ENCODE measurements around the gene CD300LF. TPM values are rescaled to one million over a fixed set of nuclear protein-coding genes. Genes with fewer than 3 reads are reported as not detected.
A peak's percentile ranks its signal among the peaks of the same experiment; 100 is the strongest.

The CD300LF gene
- polyA plus RNA-seq, 1 donor (not counting 4 experiments of a cell fraction or from before 2014, with no cell fraction given), result not detected

DNA sequence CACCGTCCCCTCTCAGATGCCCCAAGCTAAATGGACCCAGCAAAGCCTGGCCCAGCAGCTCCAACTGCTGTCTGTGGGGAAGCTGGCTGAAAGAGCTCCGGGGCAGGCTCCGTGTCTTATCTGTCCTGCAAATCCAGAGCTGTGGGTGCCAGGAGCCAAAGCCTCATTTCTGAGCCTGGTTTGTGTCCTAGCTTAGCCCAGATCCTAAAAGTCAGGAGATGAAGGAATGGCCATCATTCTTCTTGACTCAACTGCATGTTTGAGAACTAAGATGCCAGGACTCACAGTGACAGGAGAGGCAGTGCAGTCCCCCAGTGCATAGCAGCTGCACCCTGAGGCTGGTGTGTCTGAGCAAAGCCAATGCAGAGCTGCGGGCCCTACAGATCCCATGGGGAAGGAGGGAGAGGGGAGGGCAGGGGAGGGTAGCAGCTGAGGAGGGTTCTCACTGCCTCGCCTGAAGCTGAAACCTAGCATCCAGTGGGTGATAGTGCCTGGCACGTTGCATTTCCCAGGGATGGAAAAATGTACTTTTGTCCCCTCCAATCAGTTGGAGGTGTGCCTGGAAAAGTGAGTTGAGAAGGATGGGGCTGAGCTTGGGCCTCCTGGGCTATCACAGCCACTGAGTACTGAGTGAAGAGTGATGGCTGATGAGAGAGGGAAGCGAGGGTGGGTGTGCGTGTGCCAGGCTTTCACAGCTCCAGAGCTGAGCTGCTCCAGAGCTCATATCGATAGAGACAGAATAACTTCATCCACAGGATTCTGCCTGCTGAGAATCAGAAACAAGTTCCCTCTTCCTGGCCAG, 64.7 kb downstream of the CD300LF start:
- FAIRE-seq (no peak), DNase-seq (ENCODE audit: low read depth, low spot score) (no peak)
- H3K4me3 ChIP-seq (ENCODE audit: control insufficient read depth in 2 of 3, extremely low read depth in 1 of 3, insufficient read depth in 2 of 3, low read depth in 1 of 3, low read length in 3 of 3), result no peak overlapping the region
- H4K20me1 ChIP-seq (ENCODE audit: control insufficient read depth, extremely low read depth, insufficient read depth, low read length), result no peaks in the 10 kb centered on the region
- H2AFZ ChIP-seq (ENCODE audit: control insufficient read depth, low read length), result no peak overlapping the region
- H3K9ac ChIP-seq (ENCODE audit: control insufficient read depth, extremely low read depth, insufficient read depth, low read length), result no peak overlapping the region
- H3K27ac ChIP-seq (ENCODE audit: control insufficient read depth, insufficient read depth, low read length), result no peak overlapping the region
- H3K79me2 ChIP-seq (ENCODE audit: control insufficient read depth, insufficient read depth, low read length), result no peaks in the 10 kb centered on the region
- H3K27me3 ChIP-seq (ENCODE audit: control insufficient read depth, extremely low read depth, insufficient read depth, low read length), result peaks cover 14% of the 10 kb centered on the region
- no peaks in the 10 kb centered on the region for H3K9me1 ChIP-seq (ENCODE audit: control insufficient read depth, extremely low read depth, insufficient read depth, low read length)
- H3K9me3 ChIP-seq (ENCODE audit: control insufficient read depth, low read depth, low read length), result no peaks in the 10 kb centered on the region
- no peaks in the 10 kb centered on the region for H3K36me3 ChIP-seq (ENCODE audit: control insufficient read depth in 2 of 2, extremely low read depth in 1 of 2, insufficient read depth in 2 of 2, low read length in 2 of 2)
- no peak overlapping the region for H3K4me2 ChIP-seq (ENCODE audit: control insufficient read depth, extremely low read depth, insufficient read depth, low read depth, low read length)
- no peaks in the 10 kb centered on the region for H3K4me1 ChIP-seq (ENCODE audit: control insufficient read depth, extremely low read depth, insufficient read depth, low read length)
- dilution Hi-C loops (cut with MboI; ENCODE audit: extremely low pct_ligation_motif_present, low sequenced_read_pairs), result no loop called here
- TF ChIP-seq EZH2 (IDR thresholded peaks at IDR 0.05; ENCODE audit: low read length) (no peak), CTCF (optimal IDR thresholded peaks at IDR 0.05 in 1 of 3, IDR thresholded peaks at IDR 0.05 in 1 of 3, conservative IDR thresholded peaks at IDR 0.05 in 1 of 3; ENCODE audit: extremely low read depth in 1 of 3, insufficient read depth in 2 of 3, low read length in 3 of 3) (no peak)

DNA sequence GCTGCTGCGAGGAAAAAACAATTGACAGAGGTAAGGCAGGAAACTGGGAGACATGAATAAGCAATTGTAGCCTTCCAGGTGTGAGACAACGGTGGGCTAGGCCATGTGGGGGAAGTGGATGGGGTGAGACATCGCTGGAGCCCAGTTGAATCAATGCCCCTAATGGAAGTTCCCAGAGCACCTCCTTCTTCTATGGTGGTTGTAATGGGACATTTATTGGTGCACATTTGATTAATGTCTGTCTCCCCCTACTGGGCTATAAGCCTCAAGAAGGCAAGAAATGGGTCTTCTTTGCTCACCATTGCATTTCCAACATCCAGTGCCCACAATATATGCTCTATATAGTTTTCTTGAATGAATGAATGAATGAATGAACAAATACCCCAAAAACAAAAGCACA, 66.5 kb downstream of the CD300LF start:
- DNase-seq (ENCODE audit: low read depth, low spot score) (no peak), FAIRE-seq (no peak)
- Histone ChIP-seq H3K27me3 (ENCODE audit: control insufficient read depth, extremely low read depth, insufficient read depth, low read length) (peaks cover 12% of the 10 kb centered on the region), H4K20me1 (ENCODE audit: control insufficient read depth, extremely low read depth, insufficient read depth, low read length) (no peaks in the 10 kb centered on the region), H3K9me3 (ENCODE audit: control insufficient read depth, low read depth, low read length) (no peaks in the 10 kb centered on the region), H3K9me1 (ENCODE audit: control insufficient read depth, extremely low read depth, insufficient read depth, low read length) (no peaks in the 10 kb centered on the region), H3K4me2 (ENCODE audit: control insufficient read depth, extremely low read depth, insufficient read depth, low read depth, low read length) (no peak overlapping the region), H3K36me3 (ENCODE audit: control insufficient read depth in 2 of 2, extremely low read depth in 1 of 2, insufficient read depth in 2 of 2, low read length in 2 of 2) (no peaks in the 10 kb centered on the region), H2AFZ (ENCODE audit: control insufficient read depth, low read length) (no peak overlapping the region), H3K4me1 (ENCODE audit: control insufficient read depth, extremely low read depth, insufficient read depth, low read length) (no peaks in the 10 kb centered on the region), H3K27ac (ENCODE audit: control insufficient read depth, insufficient read depth, low read length) (no peak overlapping the region), H3K4me3 (ENCODE audit: control insufficient read depth in 2 of 3, extremely low read depth in 1 of 3, insufficient read depth in 2 of 3, low read depth in 1 of 3, low read length in 3 of 3) (no peak overlapping the region), H3K79me2 (ENCODE audit: control insufficient read depth, insufficient read depth, low read length) (no peaks in the 10 kb centered on the region), H3K9ac (ENCODE audit: control insufficient read depth, extremely low read depth, insufficient read depth, low read length) (no peak overlapping the region)
- TF ChIP-seq EZH2 (IDR thresholded peaks at IDR 0.05; ENCODE audit: low read length) (no peak), CTCF (optimal IDR thresholded peaks at IDR 0.05 in 1 of 3, IDR thresholded peaks at IDR 0.05 in 1 of 3, conservative IDR thresholded peaks at IDR 0.05 in 1 of 3; ENCODE audit: extremely low read depth in 1 of 3, insufficient read depth in 2 of 3, low read length in 3 of 3) (peak; percentile 49 to 60 (median 54))
- dilution Hi-C loops (cut with MboI; ENCODE audit: extremely low pct_ligation_motif_present, low sequenced_read_pairs), result no loop called here

Measured in keratinocyte (primary cell).